Activated gamma-delta T cell treated with anti-CD3 and anti-CD28 coated beads, Interleukin-2, amount 50 U/mL, for 16 hours (primary cell): ENCODE measurements around the gene S1PR3.

ENCODE experiments used
- DNase-seq: peaks from one replicate; pipeline ENCODE4 v3.0.0-alpha.2; 2020; ENCODE audit warnings: low read depth

S1PR3 gene

DNA sequence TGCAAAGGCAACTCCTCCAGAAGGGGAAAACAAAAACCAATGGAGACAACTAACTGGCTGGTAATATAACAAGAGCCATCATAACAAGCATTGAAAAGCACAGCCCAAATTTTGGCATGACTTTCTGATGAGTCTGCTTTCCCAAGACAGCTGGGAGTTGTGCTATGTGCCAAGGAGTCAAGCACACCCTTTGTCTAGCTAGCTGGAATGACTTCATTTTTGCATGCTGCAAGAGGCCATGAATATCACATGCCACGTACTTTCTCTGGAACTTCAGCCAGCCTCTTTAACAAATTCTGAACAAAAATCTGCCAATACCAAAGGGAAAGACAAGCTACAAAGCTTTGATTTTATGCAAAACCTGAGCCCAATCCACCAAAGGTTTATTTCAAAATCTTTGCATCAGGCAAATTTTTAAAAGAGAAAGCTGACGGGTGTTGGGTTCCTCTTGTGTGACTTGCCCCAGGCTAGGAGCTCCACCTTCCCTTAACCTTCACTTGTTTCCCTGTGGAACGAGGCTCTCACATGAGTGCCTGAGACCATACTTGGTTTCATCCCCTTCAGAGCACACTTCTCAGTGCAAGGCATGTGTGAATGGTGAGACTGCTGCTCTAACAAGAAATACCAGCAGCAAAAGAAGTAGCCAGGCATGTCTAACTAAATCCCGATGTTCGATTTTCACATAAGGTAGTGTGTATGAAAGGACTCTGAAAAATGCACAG lies 47.3 kb downstream of the S1PR3 start:
- no peak for DNase-seq

DNA sequence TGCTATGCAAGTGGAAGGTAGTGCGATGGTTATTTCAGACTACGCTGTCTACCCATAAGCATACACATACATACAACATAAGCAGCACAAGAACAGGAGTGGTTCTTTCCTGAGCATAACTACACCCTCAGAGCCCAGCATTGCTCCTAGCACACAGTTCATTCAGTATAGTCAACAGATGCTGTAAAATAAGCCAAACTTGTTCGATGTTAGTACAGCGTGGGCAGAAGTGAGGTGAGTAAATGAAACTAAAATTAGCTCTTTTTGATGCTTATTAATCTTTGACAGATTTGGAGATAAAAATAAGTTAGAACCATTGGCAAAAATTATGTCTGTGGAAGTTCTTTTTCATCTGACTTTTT lies 47.8 kb downstream of the S1PR3 start:
- DNase-seq: no peak

DNA sequence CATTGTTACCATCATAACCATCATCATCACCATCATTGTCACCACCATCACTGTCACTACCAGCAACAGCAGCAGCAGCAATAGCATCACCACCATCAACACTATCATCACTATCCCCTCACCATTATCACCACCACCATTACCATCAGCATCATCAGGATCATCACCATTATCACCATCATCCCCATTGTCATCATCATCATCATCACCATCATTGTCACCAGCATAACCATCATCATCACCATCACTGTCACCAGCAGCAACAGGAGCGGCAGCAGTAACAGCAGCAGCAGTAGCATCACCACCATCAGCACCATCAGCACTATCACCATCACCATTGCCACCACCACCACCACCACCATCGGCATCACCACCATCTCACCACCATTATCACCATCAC lies 48.4 kb downstream of the S1PR3 start:
- no peak for DNase-seq

DNA sequence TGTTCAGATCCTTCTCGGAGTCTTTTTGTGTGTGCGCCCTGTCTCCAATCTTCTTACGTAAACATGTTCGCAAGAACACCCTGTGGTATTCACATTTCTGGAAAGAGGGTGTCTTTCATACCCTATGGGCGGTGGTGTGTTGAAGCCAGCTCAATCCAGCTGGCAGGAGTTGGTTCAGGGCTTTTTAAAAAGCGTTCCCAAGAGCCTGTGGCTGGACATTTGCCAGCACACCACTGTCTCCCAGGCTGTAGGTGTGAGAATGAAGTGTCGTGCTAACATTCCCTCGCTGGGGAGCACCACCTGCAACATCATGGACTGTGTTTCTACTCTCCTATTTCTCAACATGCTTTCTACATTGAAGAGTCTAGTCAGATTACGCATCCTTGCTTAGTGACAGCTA lies 51.7 kb downstream of the S1PR3 start:
- no peak for DNase-seq

DNA sequence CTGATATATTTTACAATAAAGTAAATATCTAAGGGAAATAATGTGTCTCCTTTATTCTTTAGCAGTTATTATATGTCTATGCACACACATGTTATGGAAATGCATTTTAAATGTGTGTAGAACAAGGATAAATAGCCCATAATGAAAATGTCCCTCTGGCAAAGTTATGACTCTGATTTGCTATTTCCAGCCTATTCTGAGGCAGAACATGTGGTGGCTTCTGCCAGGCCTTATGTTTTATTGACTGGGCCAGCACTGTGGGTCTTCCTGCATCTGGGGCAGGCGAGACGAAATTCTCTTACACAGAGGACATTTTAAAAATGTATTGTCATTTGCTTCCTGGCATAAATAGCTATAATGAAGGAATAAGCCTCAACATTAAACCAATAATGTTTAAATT lies 52.8 kb downstream of the S1PR3 start:
- DNase-seq: no peak

DNA sequence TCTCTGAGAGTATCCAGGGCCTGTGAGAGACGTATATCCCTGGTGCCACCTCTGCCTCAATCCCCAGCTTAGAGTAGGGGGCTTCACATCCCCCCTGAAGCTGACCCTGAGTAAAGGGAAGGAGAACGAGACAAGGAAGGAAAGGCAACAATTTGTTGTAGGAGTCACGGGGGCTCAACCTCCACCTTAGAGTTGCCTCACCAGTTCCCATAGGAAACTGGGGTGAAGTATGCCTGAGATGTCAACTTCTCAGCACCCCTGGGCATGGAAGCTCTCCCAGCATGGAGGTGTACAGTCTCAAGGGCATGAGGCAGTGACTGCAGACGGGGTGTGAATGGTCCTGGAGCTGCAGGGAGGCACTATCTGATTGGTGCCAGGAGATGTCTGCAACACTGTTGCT lies 53.6 kb downstream of the S1PR3 start:
- no peak for DNase-seq

DNA sequence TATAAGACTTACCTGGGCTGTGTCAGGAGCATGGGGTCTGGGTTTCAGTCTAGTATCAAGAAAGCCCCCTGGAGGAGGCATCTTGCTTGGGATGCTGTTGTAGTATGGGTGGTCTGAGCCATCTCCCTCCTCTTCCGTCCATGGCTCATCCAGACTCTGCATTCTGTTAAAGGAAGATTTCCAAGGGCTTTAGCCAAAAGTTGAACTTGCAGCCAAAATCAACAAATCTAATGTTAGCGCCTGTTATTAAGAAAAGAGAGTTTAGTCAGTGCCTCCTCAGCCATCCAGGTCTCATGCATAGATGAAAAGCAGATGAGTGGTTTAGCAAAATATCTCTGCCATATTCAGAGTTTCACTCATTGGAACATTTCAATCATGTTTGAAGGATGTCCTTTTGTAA lies 55.6 kb downstream of the S1PR3 start:
- DNase-seq: no peak

DNA sequence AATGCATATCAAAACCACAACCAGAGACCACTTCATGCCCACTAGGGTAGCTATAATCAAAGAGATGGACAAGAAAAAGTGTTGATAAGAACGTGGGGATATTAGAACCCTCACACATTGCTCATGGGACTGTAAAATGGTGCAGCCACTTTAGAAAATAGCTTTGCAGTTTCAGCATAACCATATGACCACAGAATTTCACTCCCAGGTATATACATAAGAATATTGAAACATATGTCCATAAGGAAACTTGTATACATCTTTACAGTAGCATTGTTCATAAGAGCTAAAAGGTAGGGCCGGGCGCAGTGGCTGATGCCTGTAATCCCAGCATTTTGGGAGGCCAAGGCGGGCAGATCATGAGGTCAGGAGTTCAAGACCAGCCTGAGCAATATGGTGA lies 56.4 kb downstream of the S1PR3 start:
- no peak for DNase-seq

DNA sequence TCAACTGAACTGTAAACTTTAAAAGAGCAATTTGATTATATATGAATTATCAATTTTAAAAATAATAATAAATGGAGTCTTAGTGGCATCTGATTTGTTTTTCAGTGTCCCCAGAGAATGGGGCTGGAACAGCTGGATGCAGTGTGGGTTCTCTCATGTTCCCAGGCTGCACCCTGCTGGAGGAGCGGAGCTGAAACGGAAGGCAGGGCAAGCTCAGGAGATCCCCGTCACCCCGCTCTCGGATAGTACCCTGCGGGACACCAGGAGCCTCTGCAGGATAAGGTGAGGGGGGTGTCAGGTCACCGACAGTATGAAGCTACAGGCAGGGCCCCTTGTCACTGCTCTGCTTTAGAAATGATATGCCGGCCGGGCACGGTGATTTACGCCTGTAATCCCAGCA lies 57.3 kb downstream of the S1PR3 start:
- no peak for DNase-seq

DNA sequence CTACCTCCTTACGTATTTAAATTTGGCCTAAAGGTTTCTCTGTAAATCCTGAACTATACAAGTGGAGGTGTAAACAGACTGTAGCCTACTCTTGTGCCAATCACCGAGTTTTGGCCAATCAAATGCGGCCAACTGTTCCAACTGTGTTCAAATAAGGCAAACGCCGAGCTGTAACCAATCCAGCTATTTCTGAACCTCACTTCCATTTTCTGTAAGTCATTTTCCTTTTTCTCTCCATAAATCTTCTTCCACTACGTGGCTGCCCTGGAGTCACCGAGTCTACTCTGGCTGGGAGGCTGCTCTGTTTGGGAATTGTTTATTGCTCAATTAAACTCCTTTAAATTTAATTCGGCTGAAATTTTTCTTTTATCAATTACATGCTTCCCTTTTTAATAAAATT lies 58.4 kb downstream of the S1PR3 start:
- no peak for DNase-seq

DNA sequence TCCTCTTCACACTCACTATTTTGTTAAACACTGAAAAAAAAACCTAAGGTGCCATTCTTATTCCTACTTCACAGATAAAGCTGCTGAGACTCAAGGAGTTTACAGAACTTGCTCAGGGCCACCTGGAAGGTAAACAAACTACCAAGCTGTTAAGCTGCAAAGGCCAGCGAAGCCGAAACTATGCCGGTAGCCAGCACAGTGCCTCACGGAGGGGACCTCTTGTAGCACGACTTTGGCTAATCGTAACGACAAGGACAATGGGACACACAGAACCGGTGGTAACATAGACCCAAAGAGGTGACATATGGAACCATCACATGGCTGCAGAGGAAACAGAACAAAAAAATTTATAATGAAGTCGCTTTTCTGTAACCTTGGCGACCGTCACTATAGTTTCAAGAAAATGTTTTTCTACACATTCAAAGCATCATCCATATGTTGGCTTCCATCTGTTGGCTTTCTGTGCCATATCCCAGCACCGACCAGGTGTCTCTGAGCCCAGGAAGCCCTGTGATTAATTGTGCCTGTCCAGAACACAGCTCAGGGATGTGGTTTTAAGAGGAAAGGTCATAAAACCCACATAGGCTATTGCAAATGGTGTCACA lies 60.3 kb downstream of the S1PR3 start:
- DNase-seq: no peak

DNA sequence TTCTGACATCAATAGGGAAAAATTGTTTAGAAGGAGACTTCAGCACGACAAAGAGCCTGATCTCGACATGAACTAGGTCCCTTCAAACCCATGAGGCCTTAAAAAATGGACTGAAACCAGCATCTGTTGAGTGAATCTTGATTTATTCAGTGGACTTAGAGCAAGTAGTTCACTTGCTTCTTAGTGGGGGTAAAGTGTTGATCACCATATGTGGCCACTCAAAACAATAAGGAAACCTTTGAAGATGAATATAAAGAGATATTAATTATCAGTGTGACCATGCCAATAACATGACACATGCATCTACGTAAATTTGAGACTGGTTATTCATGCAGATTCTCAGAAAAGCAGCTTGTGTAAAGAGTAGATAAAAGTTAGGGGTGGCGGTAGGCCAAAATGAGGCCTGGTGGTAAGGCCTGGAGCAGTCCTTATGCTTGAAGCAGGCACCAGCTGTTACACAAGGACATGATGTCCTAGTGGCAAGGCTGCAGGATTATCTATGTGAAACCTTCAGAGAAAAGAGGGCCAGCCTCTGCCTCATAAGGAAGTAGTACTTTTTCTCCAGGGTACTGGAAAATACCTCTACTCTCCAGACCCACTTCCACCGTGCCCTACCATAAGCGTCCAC lies 61.3 kb downstream of the S1PR3 start:
- DNase-seq: no peak

DNA sequence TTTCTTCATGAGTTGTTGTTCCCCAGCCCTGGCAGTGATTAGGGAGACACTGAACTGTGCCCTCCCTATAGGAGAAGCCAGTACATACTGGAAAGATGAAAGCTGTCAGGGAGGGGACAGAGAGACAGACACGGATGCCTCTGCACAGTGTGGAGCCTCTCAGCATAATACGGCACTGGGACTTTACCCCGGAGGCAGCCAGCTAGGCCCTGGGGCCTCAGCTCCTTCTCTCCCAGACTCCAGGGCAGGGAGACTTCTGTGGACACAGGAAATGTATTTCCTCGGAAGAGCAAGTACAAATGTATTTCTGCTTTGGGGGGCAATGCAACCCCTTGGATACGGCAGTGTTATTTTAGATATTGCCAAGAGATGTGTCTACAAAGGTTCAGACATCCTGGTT lies 62.0 kb downstream of the S1PR3 start:
- no peak for DNase-seq
